ENCODE results near the gene SNAPC4.

Gene SNAPC4

GRCh38 chr9:136380381-136380780 is 19.6 kb downstream of the SNAPC4 start:
- TF ChIP-seq TAF1 (IDR thresholded peaks at IDR 0.05; ENCODE audit: borderline replicate concordance, insufficient read depth, low read length) (no peak), SIN3A (IDR thresholded peaks at IDR 0.05; ENCODE audit: borderline replicate concordance, insufficient read depth, low read length) (no peak), REST (IDR thresholded peaks at IDR 0.05; ENCODE audit: insufficient read depth in 1 of 2, low read depth in 2 of 2, low read length in 2 of 2) (no peak), POLR2AphosphoS5 (IDR thresholded peaks at IDR 0.05; ENCODE audit: low read depth, low read length) (no peak), FOXP2 (optimal IDR thresholded peaks at IDR 0.05; ENCODE audit: borderline replicate concordance, extremely low read depth, extremely low read length, insufficient read depth) (no peak)

- TF ChIP-seq SIN3A (IDR thresholded peaks at IDR 0.05; ENCODE audit: borderline replicate concordance, insufficient read depth, low read length) (no peak), REST (IDR thresholded peaks at IDR 0.05; ENCODE audit: insufficient read depth in 1 of 2, low read depth in 2 of 2, low read length in 2 of 2) (no peak), POLR2AphosphoS5 (IDR thresholded peaks at IDR 0.05; ENCODE audit: low read depth, low read length) (no peak), TAF1 (IDR thresholded peaks at IDR 0.05; ENCODE audit: borderline replicate concordance, insufficient read depth, low read length) (no peak), FOXP2 (optimal IDR thresholded peaks at IDR 0.05; ENCODE audit: borderline replicate concordance, extremely low read depth, extremely low read length, insufficient read depth) (no peak)
These were observed 20.1 kb downstream of the SNAPC4 start for GRCh38 chr9:136379891-136380290.

GRCh38 chr9:136379401-136379800 is 20.6 kb downstream of the SNAPC4 start:
- TF ChIP-seq POLR2AphosphoS5 (IDR thresholded peaks at IDR 0.05; ENCODE audit: low read depth, low read length) (no peak), REST (IDR thresholded peaks at IDR 0.05; ENCODE audit: insufficient read depth in 1 of 2, low read depth in 2 of 2, low read length in 2 of 2) (no peak)

- TF ChIP-seq FOXP2 (optimal IDR thresholded peaks at IDR 0.05; ENCODE audit: borderline replicate concordance, extremely low read depth, extremely low read length, insufficient read depth) (no peak), POLR2AphosphoS5 (IDR thresholded peaks at IDR 0.05; ENCODE audit: low read depth, low read length) (no peak), SIN3A (IDR thresholded peaks at IDR 0.05; ENCODE audit: borderline replicate concordance, insufficient read depth, low read length) (no peak)
These were observed 21.0 kb downstream of the SNAPC4 start for GRCh38 chr9:136379003-136379287.

GRCh38 chr9:136378170-136379002 is 21.6 kb downstream of the SNAPC4 start:
- TF ChIP-seq TAF1 (IDR thresholded peaks at IDR 0.05; ENCODE audit: borderline replicate concordance, insufficient read depth, low read length) (no peak), POLR2AphosphoS5 (IDR thresholded peaks at IDR 0.05; ENCODE audit: low read depth, low read length) (no peak)

GRCh38 chr9:136377341-136378169 is 22.4 kb downstream of the SNAPC4 start:
- no peak for TF ChIP-seq TAF1 (IDR thresholded peaks at IDR 0.05; ENCODE audit: borderline replicate concordance, insufficient read depth, low read length)
- TF ChIP-seq SIN3A (IDR thresholded peaks at IDR 0.05; ENCODE audit: borderline replicate concordance, insufficient read depth, low read length): no peak
- no peak for TF ChIP-seq POLR2AphosphoS5 (IDR thresholded peaks at IDR 0.05; ENCODE audit: low read depth, low read length)
- TF ChIP-seq FOXP2 (optimal IDR thresholded peaks at IDR 0.05; ENCODE audit: borderline replicate concordance, extremely low read depth, extremely low read length, insufficient read depth): no peak
- no peak for TF ChIP-seq REST (IDR thresholded peaks at IDR 0.05; ENCODE audit: insufficient read depth in 1 of 2, low read depth in 2 of 2, low read length in 2 of 2)
